Inflammatory macrophage (primary cell): ENCODE results near the gene ABCF2.

Source experiments
- DNase-seq, 2 donors: peaks; one replicate each; pipeline ENCODE4 v3.0.0-alpha.2; 2020 to 2022

ABCF2 gene

GRCh38 chr7:151172273-151173141, 54.5 kb downstream of the ABCF2 start:
- DNase-seq = peak; percentile 73 to 78

GRCh38 chr7:151168787-151169162, 58.2 kb downstream of the ABCF2 start:
- no peak for DNase-seq

- DNase-seq = peak; percentile 41 to 44
Measured at GRCh38 chr7:151168003-151168786, 58.8 kb downstream of the ABCF2 start.

- no peak for DNase-seq
Measured at GRCh38 chr7:151167197-151167961, 59.6 kb downstream of the ABCF2 start, which contains the start of gene GBX1. GBX1 (minus strand) TSS chr7:151167694; CDS start chr7:151167548, 146 bp downstream.

- DNase-seq = no peak
Measured at GRCh38 chr7:151166629-151167196, 60.3 kb downstream of the ABCF2 start.
